ENCODE data around the gene INTS1.

INTS1 gene

DNA sequence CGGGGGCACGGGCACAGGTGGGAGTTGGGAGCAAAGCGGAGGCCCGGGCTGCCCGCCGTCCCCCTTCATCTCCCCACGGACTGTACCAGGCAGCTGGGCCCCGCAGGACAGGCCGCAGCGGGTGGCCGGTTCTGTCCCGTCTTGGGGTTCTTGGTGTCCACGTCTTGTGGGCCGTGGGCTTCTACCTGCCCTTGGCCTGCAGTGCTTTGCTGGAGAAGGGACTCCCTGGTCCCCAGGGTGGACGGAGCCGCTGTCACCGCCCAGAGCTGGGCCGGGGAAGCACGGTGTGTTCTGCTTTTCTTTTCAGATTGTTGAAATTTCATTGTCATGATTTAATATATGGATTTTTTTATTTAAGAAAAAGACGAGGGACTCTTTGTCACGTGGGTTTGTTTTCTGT is 38.1 kb upstream of the INTS1 start:
- no peak for DNase-seq (ENCODE audit: low read depth in 3 of 3, low spot score in 1 of 3)

DNA sequence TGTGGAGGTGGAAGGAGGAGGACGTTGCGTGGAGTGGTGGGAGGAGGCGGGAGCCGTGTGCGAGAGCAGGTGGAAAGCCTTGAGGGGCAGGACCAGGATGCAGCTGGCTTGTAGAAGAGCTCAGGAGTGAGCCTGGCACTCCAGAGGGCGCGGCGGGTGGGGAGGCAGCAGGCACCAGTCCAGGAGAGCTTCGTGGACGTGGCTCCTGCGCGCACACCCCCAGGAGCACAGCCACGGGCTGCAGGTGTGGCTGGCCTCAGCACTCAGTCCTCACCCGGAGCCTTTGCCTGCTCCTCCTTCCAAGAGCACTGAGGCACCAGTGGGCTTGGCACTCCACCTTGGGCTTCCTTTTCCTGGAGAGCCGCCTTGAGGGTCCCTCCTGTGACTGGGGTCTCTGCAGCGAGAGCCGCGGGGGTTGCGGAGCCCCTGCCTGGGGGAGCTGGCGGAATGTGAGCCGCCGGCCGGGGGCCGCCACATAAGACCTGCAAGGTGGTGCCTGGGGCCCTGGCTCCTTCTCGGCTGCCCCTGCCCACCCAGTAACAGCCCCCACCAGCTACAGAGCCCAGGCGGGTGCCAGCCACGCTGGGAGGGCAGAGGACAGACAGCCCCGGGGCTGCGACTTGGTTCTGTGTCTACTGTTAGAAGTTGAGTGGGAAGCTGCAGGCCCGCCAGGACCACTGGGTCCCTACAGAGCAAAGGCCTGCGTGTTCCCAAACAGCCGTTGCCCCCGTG is 37.4 kb upstream of the INTS1 start:
- DNase-seq (ENCODE audit: low read depth in 3 of 3, low spot score in 1 of 3) = no peak

DNA sequence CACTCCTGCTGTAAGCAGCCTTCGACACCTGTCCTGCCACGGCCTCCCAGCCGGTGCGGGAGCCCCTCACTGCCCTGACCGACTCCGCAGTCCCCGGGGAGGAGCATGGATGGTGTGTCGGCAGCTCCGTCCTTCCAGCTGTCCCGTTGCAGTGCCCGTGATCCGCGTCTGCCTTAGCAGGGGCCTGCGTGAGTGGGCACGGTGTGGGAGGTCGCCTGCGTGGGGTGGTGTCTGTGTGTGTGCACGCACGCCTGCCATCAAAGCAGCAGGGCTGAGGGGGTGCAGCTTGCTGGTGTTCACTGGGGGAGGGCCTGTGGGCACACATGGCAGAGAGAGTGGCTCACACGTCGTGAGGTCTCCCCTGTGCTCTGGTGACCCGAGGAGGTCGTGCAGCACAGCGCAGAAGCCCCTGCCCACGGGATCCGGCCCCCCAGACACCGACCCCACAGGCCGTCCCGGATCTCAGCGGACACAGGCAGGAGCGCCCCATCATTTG is 36.6 kb upstream of the INTS1 start:
- no peak for DNase-seq (ENCODE audit: low read depth in 3 of 3, low spot score in 1 of 3)

DNA sequence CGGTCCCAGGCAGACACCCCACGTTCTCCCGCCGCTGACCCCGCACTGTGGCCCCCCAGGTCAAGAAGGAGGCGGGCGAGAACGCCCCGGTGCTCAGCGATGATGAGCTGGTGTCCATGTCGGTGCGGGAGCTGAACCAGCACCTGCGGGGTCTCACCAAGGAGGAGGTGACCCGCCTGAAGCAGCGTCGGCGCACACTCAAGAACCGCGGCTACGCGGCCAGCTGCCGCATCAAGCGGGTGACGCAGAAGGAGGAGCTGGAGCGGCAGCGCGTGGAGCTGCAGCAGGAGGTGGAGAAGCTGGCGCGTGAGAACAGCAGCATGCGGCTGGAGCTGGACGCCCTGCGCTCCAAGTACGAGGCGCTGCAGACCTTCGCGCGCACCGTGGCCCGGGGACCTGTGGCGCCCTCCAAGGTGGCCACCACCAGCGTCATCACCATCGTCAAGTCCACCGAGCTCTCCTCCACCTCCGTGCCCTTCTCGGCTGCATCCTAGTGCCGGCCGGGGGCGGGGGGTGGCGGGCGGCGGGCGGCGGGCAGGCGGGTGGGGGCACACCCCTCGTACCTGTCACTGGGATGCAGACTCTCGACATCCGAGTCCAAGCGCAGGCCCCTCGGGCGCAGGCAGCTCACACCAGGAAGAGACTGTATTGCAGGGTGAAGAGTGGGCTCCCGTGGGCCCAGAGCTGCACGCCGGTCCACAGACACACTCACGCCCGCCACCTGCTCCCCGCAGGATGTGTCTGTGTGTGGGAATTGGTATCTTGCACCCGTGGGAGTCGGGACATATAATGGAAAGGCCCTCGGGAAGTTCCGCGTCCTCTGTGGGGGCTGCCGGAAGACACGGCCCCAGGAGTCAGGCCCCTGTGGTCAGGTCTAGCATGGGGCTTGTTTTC is 35.9 kb upstream of the INTS1 start:
- DNase-seq (ENCODE audit: low read depth in 3 of 3, low spot score in 1 of 3) = no peak

DNA sequence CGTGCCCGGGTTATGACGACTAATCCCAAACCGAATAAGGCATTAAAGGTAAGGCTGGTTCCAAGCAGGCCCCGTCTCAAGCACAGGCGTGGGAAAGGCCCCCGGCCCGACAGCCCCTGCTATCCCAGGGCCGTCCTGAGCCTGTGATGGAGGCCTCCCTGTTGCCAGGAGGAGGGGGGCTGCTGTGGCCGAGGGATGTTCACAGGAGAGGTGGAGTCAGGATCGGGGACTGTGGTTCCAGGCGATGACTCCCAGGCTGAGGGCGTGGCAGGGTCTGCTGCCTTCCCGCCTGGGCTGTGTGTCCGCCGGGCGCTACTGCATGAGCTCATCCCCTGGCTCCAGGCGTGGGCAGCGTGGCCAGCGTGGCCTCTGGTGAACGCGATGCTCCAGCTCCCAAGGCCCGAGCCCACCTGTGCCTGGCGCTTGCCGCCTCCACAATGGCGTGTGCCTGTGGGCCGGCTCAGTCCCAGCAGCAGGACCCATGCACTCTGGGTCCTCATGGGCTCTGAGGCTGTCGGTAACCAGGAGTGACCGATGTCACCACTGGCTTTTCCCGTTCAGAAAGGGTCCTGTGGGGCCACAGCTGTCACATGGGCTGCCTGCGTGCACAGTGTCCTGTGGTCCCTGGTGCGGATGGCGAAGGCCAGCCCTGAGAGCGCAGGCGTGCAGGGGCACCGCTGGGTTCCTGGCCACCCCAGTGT is 35.1 kb upstream of the INTS1 start:
- DNase-seq (ENCODE audit: low read depth in 3 of 3, low spot score in 1 of 3) = no peak

DNA sequence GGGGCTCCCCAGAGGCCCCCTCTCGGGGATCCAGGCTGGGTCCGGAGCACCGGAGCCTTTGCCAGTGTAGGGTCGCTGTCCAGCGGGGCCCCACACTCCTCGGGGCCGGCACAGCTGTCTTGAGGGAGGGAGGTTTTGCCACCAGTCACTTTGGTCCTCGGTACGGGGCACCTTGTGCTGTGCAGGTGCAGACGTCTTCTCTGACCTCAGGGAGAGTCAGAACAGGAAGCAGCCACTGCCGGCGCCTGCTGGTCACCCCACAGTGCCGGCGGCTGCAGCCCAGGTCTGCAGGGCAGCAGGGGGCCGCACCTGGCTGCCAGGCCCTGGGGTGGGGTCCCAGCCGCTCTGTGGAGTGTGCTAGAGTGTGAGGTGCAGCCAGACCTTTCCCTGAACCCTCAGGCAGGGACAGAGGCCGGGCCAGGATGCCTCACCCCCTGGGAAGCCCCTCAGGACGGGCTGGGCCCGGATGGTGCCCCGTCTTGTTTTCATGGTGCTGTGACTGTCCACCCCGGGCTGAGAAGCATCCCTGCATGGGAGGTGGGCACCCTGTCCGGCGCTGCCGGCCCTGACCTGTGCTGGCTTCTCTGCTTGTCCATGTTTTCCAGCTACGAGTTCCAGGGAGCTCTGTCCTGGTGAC is 34.5 kb upstream of the INTS1 start:
- DNase-seq (ENCODE audit: low read depth in 3 of 3, low spot score in 1 of 3) = no peak

DNA sequence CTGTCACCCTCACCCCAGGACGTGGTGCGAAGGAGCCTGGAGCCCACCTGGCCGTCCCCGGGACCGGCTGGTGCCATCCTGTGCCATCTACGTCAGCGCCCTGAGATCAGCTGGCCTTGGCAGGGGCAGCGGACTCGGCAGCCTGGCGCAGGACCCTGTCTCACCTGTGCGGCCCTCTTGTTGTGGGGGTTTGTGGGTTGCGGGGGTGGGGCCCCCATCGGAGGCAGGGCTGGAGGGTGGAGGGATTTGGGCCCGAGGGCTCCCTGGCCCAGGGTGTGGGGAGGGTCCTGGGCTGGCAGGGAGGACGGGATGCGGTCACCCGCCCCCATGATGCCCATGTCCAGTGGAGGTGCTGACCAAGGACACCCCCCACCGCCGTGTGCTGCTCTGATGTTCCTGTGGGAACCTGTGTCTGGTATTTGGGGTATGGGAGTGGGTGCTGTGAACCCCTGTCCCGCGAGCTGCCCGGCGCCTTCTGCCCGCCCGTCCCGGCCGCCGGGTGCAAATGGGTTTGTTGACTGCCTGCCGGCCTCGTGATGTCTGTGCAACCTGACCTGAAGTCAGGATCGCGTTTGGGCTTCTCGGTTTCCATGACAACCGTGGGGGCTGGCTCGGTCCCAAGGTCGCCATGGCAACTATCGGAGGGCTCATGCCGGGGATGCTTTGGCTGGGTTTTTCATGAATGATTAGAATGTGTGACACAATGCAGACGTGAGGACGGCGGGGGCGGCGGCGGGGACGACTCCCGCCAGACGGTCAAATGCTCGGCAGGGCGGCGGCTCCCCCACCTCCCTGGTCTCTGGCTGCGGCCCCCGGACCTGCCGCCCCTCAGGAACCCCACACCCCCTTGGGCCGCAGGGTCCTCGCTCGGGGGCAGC is 33.6 kb upstream of the INTS1 start:
- no peak for DNase-seq (ENCODE audit: low read depth in 3 of 3, low spot score in 1 of 3)

DNA sequence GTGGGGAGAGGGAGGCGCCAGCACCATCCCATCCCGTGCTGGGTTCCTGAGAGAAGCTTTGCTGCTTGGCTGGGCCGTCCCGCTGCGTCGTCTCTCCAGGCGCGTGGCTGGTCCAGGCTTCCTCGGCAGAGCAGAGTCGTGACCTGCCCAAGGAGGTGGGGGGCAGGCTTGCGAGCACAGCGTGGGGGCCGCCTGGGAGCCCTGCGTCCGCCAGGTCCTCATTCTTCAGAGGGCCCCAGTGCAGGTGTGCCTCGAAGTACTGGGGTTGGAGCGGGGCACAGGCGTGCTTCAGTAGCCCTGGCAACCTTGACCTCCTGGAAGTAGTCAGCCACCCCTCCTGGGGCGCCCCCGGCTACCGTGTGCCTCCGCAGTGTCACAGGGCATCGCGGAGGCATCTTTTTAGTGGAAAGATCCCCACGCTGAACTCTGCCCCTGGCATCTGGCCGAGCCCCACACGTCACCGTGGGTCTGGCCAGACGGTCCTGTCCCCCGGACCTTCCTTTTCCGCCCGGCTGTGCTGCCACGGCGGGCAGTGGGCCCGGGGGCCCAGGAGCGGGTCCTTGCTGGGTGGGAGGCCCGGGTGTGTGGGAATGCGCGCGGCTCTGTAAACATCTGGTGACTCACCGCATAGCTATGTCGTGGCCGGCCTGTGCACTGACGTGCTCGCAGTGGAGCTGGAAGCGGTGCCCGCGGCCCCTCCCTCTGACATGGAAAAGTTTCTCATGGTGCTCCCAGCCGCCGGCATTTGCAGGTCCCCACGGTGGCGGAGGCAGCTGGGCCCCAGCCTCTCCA is 32.8 kb upstream of the INTS1 start:
- no peak for DNase-seq (ENCODE audit: low read depth in 3 of 3, low spot score in 1 of 3)

DNA sequence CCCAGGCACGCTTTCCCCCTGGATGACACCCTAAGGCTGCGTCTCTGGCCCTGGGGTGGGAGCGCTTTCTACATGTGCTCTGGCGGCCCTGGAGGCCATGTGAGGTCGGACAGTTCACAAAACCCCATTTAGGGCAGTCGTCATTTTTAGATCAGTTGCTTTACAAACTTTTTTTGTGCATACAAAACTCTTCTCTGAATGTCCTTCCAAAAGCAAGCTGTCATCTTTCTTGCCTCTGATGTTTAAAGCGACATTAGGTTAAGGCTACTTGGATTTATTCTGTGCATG is 32.2 kb upstream of the INTS1 start:
- DNase-seq (ENCODE audit: low read depth in 3 of 3, low spot score in 1 of 3) = no peak

DNA sequence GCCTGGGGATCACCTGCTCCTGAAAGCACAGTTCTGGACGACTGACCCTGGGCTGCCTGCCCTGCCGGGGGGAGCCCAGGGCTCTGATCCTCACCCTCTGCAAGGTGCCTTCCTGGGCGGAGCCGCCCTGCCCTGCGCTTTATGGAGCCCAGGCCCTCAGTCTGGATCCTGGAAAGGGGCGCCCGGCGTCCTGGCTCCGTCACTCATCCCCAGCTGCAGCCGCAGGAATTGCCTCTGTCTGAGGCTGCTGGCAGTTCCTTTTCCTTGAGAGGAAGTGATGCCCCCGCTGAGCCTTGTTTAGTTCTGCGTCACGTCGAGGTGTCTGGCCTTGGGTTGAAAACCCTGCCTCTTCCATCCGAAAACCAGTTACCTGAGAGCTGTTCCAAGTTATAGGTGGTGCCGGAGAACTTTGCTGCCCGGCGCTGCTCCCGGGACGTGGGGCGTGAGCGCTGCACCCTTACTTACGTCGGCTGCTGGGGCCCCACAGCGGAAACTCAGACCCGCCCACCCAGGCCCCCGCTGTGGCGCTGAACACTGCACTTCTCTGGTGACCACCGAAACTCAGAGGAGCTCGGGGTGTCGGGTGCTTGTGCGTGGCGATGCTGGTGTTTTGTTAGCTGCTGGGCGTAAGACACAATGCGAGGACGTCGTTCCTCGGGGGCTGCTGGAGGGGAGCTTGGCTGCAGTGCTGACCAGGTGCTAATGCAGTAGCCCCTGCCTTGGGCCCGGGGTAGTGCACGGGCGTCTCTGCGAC is 31.7 kb upstream of the INTS1 start:
- DNase-seq (ENCODE audit: low read depth in 3 of 3, low spot score in 1 of 3) = no peak

DNA sequence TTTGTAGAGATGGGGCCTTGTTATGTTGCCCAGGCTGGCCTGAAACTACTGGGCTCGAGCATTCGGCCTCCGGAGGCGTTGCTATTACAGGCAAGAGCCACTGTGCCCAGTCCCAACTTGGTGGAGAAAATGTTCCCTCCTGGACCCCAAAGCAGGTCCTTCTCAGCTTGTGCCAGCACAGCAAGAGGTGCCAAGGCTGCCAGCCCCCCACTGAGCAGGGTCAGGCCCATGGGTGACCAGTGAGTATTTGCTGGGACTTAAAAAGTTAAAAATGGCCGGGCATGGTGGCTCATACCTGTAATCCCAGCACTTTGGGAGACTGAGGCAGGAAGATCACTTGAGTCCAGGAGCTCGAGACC is 30.9 kb upstream of the INTS1 start:
- DNase-seq (ENCODE audit: low read depth in 3 of 3, low spot score in 1 of 3) = no peak

DNA sequence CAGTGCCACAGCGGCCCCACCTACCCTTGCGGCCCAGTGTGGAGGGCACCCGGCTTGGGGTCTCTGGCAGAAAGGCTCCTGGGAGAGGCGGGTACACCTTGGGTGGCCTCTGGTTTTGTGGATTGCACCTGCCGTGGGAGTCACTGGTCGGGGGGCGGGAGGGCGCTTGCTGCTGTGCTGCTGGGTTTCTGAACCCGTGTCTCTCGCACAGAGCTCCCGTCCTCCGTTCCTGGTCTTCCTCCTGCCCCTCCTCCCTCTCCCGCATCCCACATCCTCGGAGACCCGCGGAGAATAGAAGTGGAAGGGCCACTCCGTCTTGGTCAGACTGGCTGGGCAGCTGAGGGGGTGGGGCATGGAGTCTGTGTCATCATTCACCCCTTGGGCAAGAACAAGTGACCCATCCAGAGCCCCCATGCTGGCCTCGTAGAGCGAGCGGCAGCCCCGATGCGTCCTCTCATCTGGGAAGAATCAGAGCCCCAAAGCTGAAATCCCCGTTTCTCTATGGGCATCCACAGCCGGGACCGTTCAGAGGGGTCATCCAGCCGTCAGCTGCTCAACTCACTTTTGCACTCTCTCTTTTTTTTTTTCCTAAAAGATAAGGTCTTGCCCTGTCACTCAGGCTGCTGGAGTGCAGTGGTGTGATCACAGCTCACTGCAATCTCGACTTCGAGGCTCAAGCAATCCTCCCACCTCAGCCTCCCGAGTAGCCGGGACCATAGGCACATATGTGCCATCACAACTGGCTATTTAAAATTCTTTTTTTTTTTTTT is 30.3 kb upstream of the INTS1 start:
- no peak for DNase-seq (ENCODE audit: low read depth in 3 of 3, low spot score in 1 of 3)

DNA sequence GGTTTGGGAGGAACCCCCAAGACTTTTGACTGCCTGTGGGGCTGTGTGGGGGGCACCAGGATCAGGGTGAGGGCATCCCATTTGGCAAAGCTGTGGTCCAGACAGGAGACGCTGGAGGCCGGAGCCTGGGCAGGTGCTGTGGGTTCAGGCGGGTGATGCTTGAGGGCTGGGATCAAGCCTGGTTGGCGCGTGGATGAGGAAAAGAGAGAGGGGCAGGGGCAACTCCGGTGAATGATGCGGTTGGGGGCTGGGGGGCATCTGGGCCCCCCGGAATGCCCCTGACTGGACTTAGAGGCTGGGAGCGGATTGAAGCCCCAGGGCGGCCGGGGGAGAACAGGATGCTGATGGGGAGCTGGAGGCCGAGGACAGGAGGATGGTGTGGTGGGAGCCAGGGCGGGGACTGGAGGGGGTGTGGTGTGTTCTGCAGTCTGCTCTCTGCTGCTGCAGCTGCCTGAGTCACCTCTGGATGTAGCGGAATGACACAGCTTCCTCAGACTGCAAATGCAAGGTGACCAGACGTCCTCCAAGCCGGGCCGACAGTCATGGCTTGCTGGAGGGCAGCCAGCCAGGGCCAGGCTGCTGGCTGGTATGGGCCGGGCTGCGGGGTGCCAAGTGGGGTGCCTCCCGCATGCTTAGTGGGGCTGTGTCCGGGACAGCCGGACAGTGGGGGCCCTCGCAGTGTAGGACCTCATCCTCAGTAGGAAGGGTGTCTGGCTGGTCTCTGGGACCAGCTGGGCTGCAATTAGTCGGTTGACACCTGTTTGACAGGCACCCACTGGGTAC is 29.5 kb upstream of the INTS1 start:
- DNase-seq (ENCODE audit: low read depth in 3 of 3, low spot score in 1 of 3) = no peak

DNA sequence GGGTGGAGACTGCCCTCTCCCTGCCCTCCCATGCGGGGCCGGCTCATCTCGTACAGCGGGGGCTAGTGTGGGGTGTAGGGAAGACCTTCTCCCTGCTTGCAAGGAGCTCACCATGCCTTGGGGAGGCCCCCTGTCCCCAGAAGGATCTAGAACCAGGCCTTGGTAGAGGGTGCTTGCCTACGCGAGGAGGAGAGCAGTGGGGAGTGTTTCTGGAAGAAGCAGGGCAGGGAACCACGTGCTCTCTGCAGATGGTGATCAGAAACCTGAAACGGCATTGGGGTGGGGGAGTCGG is 29.0 kb upstream of the INTS1 start:
- DNase-seq (ENCODE audit: low read depth in 3 of 3, low spot score in 1 of 3) = no peak

DNA sequence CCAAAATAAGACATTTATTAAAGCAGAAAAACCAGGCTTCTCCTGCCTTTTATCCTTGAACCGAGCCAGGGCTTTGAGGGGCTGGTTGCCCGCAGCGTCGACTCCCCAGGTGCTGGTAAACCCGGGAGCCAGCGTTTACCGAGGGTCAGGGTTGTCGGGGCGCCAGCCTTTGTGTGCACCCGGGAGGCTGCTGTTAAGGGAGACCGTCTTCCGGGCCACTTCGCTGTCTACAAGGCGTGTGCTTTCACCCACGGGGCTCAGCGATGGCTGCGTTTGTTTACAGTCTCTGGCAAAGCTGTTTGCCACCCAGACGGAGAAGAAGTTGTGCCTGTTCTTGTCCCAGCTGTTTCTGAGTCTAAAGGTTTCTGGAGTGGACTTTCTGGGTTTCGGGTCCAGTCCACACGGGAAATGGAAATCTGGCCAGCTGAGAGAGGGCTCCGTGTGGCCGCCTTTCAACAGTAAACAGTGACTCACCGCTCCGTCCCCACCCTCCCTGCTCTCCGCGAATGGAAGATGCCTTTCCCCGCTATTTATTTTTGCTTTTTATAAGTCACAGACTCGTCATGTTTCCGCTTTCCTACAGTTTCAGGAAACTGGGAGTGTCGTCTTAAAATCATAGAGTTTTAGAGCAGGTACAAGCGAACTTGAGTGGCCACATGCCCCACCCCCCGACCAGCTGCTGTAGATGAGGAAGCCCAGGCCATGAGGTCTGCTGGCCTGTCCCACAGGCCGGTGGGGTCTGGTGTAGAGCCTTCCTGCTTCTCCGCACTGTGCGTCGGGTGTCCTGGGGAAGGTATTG is 28.5 kb upstream of the INTS1 start:
- peak; percentile 13 to 37 (median 27) for DNase-seq (ENCODE audit: low read depth in 3 of 3, low spot score in 1 of 3)

DNA sequence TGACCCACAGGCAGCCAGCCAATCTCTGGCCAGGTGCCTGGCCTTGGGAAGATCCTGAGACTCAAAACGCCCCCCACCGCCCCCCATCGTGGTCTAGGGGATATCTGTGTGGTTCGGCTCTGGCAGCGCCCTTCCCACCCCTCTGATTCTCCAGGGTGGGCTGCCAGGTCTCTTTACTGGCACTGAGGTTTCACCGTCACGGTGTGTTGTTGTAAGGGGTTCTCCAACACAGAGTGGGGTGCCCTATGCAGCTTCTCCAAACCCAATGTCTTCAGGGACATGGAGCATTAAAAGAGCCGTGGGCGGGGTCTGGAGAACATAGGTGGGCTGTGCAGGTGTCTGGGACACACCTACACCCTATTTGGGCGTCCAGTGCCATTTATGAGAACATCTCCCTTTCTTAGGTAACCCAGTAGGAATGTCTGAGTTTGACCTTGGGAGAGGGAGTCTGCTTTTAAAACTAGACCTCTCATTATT is 27.8 kb upstream of the INTS1 start:
- DNase-seq (ENCODE audit: low read depth in 3 of 3, low spot score in 1 of 3) = no peak
